Skeletal muscle cell (primary cell): ENCODE data around the gene NMNAT2.

ENCODE experiments used
- DNase-seq: peaks from one replicate; pipeline ENCODE4 v3.0.0-alpha.2; 2010; ENCODE audit warnings: low read depth
- H3K4me3 ChIP-seq: 2 replicates; pipeline ENCODE4 v1.5.1; 2011; ENCODE audit warnings: low read depth, mild to moderate bottlenecking, control low read depth, low read length, moderate library complexity

NMNAT2 gene

GRCh38 chr1:183296782-183297181, 121.4 kb downstream of the NMNAT2 start:
- H3K4me3 ChIP-seq = no peak overlapping the region
- no peak for DNase-seq

- H3K4me3 ChIP-seq = no peak overlapping the region
- DNase-seq = no peak
Measured at GRCh38 chr1:183295521-183295920, 122.7 kb downstream of the NMNAT2 start.

DNA sequence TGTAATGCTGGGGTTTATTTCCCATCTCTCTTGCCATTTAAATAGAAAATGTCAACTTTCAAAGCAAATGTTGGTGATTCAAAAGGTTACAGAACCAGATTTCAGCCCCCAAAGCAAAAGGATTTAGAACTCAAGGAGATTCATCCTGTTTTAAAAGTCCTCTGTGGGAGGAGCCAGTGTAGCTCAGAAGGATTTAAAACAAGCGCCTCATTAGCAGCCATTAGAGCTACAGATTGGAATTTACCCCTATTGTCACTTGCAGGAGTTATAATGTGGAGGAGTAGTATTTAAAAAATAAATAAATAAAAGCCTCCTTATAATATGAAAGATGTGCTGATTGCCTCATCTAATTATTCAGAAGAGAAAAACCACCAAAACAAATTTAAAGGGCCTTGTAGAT, 124.3 kb downstream of the NMNAT2 start:
- DNase-seq = no peak
- no peak overlapping the region for H3K4me3 ChIP-seq

- no peak for DNase-seq
- no peak overlapping the region for H3K4me3 ChIP-seq
Measured at GRCh38 chr1:183293241-183293640, 124.9 kb downstream of the NMNAT2 start.

GRCh38 chr1:183291802-183292514, 126.2 kb downstream of the NMNAT2 start:
- no peak overlapping the region for H3K4me3 ChIP-seq
- DNase-seq = no peak

DNA sequence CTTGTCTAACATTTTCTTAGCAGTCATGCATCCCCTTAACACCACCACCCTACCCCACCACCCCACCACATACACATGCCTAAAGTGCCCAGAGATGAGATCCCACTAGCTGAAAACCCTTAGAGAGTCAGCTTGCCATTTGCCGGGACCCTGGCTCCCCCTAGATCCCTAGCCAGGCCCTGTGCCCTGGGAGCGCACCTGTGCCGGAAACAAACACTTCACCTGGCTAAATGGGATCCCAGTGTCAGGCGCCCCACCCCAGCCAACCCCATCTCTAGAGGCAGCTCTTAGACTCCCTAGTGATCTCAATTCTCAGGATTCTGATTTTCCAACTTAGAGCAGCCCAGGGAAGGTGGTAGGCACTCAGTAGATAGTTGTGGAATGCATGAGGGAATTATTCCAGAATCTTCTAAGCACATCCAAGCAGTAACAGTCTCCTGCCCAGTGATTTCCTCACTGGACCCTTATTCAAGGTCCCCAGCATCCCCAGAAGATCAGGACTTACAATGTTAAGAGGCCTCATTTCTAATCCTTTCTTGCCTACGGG, 126.9 kb downstream of the NMNAT2 start:
- H3K4me3 ChIP-seq = no peak overlapping the region

DNA sequence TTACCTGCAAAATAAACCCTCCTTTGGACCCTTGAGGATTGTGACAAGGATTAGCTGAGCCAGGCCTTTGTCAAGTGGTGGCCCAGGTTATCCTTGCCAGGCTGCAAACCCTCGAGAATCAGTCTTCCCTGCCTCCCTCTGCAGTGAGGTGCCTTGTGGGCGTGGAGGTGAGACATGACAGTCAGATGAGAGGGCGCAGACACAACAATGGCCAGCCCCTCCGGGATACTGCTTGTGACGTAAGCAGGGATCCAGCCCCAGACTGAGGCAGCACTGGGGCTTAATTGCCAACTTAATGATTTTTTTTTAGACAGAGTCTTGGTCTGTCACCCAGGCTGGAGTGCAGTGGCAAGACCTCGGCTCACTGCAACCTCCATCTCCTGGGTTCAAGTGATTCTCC, 127.6 kb downstream of the NMNAT2 start:
- no peak for DNase-seq
- no peak overlapping the region for H3K4me3 ChIP-seq

More for the DNA sequence above, 126.9 kb downstream of the NMNAT2 start:
- no peak for DNase-seq

- no peak for DNase-seq
- no peak overlapping the region for H3K4me3 ChIP-seq
Measured at GRCh38 chr1:183289051-183289496, 129.1 kb downstream of the NMNAT2 start.

- DNase-seq = no peak
- no peak overlapping the region for H3K4me3 ChIP-seq
Measured at GRCh38 chr1:183288583-183288982, 129.6 kb downstream of the NMNAT2 start.

DNA sequence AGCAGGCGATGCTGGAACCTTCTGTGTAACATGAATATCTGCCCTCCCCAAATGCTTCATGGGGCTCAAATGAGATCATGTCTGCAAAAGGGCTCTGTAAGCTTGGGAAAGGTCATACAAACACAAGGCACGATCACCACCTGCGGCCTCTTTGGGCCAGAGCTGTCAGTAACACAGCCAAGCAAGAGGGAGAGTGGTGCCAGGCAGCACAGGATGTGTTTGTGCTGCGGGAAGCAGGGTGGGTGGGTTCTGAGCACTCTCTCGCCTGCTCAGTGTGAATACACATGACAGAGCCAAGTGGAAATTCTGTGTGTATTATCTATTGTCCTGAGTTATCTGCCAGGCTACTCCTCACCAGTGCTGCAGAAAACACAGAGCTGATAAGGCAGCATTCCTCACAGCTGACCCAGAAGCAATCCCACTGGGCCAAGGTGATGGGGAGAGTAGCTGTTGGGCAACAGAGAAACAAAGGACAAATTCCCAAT, 130.9 kb downstream of the NMNAT2 start:
- H3K4me3 ChIP-seq = no peak overlapping the region
- DNase-seq = no peak

DNA sequence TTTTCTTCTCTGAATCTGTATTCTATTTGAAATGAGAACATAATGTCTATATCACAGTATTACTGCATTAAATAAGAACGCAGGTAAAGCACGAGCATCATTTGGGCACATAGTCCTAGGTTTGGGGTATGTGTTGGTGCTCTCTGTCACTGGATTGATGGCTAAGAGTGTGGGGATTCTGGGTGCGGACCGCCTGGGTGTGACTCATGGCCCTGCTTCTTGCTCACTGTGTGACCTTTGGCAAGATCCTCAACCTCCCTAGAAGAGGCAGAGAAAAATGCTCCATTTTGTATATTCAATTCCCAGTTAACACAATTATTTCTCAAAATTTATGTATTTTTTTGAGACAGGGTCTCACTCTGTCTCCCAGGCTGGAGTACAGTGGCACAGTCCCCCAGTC, 132.4 kb downstream of the NMNAT2 start:
- DNase-seq = no peak

DNA sequence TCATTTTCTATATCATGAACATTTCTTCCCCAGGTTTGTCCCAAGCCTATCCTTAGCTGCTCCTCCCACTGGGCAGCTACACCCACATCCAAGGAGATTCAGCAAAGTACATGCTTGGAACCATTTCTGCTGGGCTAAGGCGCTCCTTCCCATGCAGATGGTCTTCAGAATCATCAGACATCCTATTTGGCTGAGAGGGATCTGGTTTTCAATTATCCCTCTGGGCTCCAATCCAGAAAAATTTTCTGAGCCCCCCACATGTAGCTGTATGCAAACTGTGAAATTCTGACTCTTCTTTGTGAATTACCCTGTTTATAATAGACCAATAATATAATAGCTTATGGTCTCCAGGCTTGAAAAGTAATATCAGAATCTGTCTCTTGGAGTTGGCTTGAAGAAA, 132.9 kb downstream of the NMNAT2 start:
- no peak for DNase-seq
- no peak overlapping the region for H3K4me3 ChIP-seq

More for the DNA sequence above, 132.4 kb downstream of the NMNAT2 start:
- no peak overlapping the region for H3K4me3 ChIP-seq

- no peak for DNase-seq
- no peak overlapping the region for H3K4me3 ChIP-seq
Measured at GRCh38 chr1:183284086-183284485, 134.1 kb downstream of the NMNAT2 start.

- H3K4me3 ChIP-seq = no peak overlapping the region
- DNase-seq = no peak
Measured at GRCh38 chr1:183283286-183283685, 134.9 kb downstream of the NMNAT2 start.

DNA sequence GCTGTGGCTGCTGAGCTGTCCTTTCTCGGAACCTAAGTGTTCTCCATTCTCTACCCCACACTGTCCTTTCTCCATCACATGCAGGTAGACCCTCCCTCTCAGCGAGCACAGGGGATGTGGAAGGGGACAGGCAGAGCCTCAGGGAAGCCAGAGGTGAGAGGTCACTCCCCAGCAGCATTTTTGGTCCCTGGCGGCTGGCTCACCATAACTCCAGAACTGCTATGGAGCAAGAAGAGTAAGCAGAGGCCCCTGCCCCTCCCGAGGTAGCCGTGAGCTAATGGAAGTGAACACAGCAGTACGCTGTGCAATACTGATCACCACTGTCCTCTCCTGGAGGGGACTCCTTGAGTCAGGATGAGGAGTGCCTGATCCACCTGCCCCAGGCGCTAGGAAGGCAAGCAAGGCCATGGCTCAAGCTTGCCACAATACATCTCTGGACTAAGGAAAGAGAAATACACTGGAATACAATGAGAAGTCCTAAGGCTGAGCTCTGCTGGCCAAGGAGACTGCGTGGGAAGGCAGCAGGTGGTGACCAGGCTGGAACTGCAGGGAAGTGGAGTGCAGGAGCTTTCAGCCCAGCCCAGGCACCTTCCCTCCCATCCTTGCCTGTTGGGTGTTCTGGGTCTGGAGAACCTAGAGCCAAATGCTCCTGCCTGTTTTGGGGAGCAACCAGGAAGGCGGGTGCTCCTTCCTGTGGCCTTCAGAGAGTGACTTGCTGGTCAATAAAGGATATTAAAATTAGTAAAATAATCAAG, 135.9 kb downstream of the NMNAT2 start:
- H3K4me3 ChIP-seq = no peak overlapping the region
- no peak for DNase-seq

DNA sequence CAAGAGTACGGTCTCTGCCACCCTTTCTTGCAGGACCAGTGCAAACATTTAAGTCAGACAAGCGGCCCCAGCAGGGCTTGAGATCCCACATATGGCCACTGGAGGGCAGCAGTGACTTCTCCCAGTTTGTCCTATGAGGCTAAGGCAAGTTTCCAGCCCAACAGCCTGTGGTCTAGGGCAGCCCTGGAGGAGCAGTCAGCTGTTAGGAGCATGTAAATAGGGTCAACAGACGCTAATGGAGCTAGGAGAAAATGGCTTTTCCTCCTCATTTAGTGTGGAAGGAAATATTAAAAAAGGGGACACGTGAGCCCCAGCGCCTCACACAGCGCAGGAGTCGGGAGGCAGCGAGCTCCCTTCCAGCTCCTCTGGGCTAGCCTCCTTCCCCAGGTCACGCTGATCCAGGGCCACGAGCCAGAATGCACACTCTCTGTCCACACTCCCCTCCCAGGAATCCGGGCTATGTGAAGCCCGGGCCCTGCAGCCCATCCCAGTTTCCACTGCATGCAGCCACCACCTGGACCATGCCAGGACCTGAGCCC, 136.6 kb downstream of the NMNAT2 start:
- peak; percentile 82 for DNase-seq
- H3K4me3 ChIP-seq = no peak overlapping the region

DNA sequence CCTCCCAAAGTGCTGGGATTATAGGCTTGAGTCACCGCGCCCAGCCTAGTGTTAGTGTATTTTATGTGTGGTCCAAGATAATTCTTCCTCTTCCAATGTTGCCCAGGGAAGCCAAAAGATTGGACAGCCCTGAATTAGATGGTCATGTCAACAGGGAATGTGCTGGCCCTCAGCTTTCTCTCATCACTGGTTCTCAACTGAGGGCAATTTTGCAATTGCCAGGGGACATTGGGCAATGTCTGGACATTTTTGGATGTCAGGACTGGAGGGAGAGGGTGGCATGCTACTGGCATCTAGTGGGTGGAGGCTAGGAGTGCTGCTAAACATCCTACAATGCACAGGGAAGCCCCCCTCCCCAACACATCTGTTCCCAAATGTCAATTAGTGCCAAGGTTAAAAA, 137.1 kb downstream of the NMNAT2 start:
- DNase-seq = peak; percentile 76
- no peak overlapping the region for H3K4me3 ChIP-seq

DNA sequence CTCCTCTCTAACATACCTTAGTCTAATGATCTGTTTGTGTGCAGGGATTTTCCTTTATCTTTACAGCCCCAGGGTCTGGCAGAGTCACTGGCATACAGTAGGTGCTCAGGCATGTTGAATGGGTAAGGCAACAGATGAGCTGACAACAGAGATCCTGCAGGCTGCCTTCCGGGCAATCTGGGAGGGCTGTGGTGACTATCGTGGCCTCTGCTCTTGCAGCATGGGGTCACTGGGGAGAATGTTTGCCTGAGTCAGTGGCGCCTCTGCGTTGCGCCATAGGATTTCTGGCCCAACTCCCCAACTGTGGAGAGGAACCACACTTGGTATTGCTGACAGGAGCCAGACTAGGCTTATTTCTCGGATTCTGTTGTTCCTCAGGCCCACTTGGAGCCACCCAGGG, 138.3 kb downstream of the NMNAT2 start:
- DNase-seq = peak; percentile 85
- no peak overlapping the region for H3K4me3 ChIP-seq

DNA sequence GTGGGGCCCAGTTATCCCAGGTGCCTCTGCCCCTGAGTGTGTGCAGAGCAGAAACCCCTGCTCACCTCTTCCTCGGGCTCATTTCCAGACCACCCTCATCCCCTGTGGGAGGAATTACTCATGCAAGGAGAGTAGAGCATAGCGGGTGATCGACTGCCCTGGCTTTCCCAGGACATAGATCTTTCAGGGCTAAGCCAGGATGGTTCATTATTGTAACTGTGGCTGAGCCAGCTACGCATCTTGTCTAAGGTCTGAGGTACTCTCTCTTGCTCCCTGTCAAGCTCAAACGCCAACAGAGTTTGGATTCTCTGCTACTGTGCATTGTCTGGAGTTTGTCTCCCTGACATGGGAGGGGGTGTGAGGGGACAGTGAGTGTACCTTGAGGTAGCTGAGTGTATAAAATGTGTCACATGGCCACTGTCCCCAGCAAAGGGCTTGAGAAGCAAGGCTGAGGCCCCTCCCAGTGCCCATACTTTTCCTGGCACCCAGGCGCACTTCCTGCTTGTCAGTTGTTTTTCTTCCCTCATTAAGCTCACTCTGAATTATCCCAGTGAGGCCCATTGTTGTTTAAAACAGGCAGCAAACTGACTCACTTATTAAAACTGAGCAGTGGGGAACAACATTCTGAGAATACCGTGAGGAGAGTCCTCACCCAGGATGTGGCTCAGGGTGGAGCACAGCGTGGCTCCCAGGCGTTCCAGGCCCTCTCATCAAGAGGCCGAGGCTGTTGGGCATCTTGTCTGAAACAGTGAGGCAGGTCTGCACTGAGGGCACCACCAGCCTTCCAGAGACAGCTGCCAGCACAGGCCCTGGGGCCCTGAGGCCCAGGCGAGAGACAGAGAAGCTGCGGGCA, 139.2 kb downstream of the NMNAT2 start:
- no peak overlapping the region for H3K4me3 ChIP-seq
- no peak for DNase-seq
